Astrocyte (in vitro differentiated cells and primary cell): ENCODE results near the gene PGA3. TPM values are rescaled to one million over a fixed set of nuclear protein-coding genes. Genes with fewer than 3 reads are reported as not detected.
"Not testable (repeated sequence)": the region's sequence is repeated elsewhere in the genome, so short reads cannot be mapped to it uniquely, and the experiment has no call there.

Experiments
- DNase-seq: peaks from one replicate; pipeline ENCODE4 v3.0.0-alpha.2; 2010; ENCODE audit warnings: low read depth
- FAIRE-seq: peaks from 2 replicates; lab custom pipeline; 2011; peaks lifted over from hg19 to GRCh38; lab: Jason Lieb, UNC
- H2AFZ ChIP-seq: 2 replicates; pipeline ENCODE4 v1.6.0; 2012; ENCODE audit warnings: low read depth, low read length, inconsistent platforms
- H3K27ac ChIP-seq: 2 replicates; pipeline ENCODE4 v1.5.1; 2011; ENCODE audit warnings: low read depth, low read length, inconsistent platforms
- H3K27me3 ChIP-seq: 2 replicates; pipeline ENCODE4 v1.6.0; 2011; ENCODE audit warnings: low read length, inconsistent platforms; ENCODE audit not compliant: insufficient read depth
- H3K36me3 ChIP-seq: 2 replicates; pipeline ENCODE4 v1.5.1; 2011; ENCODE audit warnings: low read length, inconsistent platforms; ENCODE audit not compliant: insufficient read depth
- H3K4me1 ChIP-seq: 2 replicates; pipeline ENCODE4 v1.5.1; 2011; ENCODE audit warnings: low read length, inconsistent platforms; ENCODE audit not compliant: insufficient read depth
- H3K4me2 ChIP-seq: 2 replicates; pipeline ENCODE4 v1.6.0; 2012; ENCODE audit warnings: low read length, inconsistent platforms
- H3K4me3 ChIP-seq: 2 replicates; pipeline ENCODE4 v1.5.1; 2011; ENCODE audit warnings: low read depth, mild to moderate bottlenecking, low read length, inconsistent platforms; ENCODE audit not compliant: insufficient read depth
- H3K79me2 ChIP-seq: 2 replicates; pipeline ENCODE4 v1.6.0; 2012; ENCODE audit warnings: mild to moderate bottlenecking, low read length, inconsistent platforms; ENCODE audit not compliant: insufficient read depth
- H3K9ac ChIP-seq: 2 replicates; pipeline ENCODE4 v1.6.0; 2012; ENCODE audit warnings: mild to moderate bottlenecking, low read length, inconsistent platforms
- H3K9me3 ChIP-seq: 2 replicates; pipeline ENCODE4 v1.5.1; 2012; ENCODE audit warnings: low read depth, mild to moderate bottlenecking, low read length, inconsistent platforms; ENCODE audit not compliant: insufficient read depth
- H4K20me1 ChIP-seq: 2 replicates; pipeline ENCODE4 v1.6.0; 2012; ENCODE audit warnings: low read length, inconsistent platforms; ENCODE audit not compliant: insufficient read depth
- H3K27ac Mint-ChIP-seq: one replicate; pipeline ENCODE4 v1.8.0; 2021; ENCODE audit warnings: mild to moderate bottlenecking, mixed read lengths; ENCODE audit not compliant: unreplicated experiment
- H3K27me3 Mint-ChIP-seq: one replicate; pipeline ENCODE4 v1.8.0; 2021; ENCODE audit warnings: low read depth, mixed read lengths; ENCODE audit not compliant: unreplicated experiment
- H3K36me3 Mint-ChIP-seq: one replicate; pipeline ENCODE4 v1.8.0; 2021; ENCODE audit warnings: low read depth, mixed read lengths; ENCODE audit not compliant: unreplicated experiment
- H3K4me1 Mint-ChIP-seq: one replicate; pipeline ENCODE4 v1.8.0; 2021; ENCODE audit warnings: low read depth, mixed read lengths; ENCODE audit not compliant: unreplicated experiment
- H3K4me3 Mint-ChIP-seq: one replicate; pipeline ENCODE4 v1.8.0; 2021; ENCODE audit warnings: mild to moderate bottlenecking, moderate library complexity, mixed read lengths; ENCODE audit not compliant: unreplicated experiment
- H3K9me3 Mint-ChIP-seq: one replicate; pipeline ENCODE4 v1.8.0; 2021; ENCODE audit warnings: mild to moderate bottlenecking, mixed read lengths; ENCODE audit not compliant: unreplicated experiment
- CTCF ChIP-seq: IDR thresholded peaks from 2 replicates; pipeline ENCODE4 v1.5.1; 2011; ENCODE audit warnings: low read depth, mild to moderate bottlenecking, inconsistent platforms, low read length, moderate library complexity; ENCODE audit not compliant: insufficient read depth
- EZH2 ChIP-seq: IDR thresholded peaks from 2 replicates; pipeline ENCODE4 v1.6.1; 2012; ENCODE audit warnings: mild to moderate bottlenecking, low read length, inconsistent platforms; ENCODE audit not compliant: insufficient read depth
- total RNA-seq: library from RNA; stranded (reverse); gene quantifications from 2 replicates; pipeline ENCODE4 v1.2.1, GENCODE V29; 2021

The PGA3 gene
- total RNA-seq, 1 donor from 2014 or later = 0.43 TPM

DNA sequence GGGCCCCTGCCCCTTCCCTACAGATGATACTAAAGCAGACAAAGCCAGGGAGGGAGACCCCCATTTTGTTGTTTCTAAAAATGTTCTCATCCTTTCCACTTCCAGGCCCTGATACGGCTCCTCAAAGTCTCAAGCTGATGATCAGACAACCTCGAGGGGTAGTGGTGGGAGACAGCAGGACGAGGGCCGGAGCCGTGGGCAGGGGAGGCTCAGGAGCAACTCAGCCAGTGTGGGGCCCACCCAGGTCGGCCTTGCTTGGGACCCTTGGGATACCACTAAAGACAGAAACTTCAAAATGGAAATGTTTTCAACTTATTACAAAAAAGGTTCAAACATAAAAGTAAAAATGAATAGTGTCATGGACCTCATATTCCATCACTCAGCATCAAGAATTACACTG is 26.9 kb upstream of the PGA3 start:
- H3K27ac ChIP-seq = no peak overlapping the region
- Mint-ChIP-seq H3K27me3 (peaks cover 45% of the 10 kb centered on the region), H3K4me1 (no peaks in the 10 kb centered on the region), H3K4me3 (no peak overlapping the region), H3K36me3 (peaks cover 1% of the 10 kb centered on the region), H3K9me3 (peaks cover 11% of the 10 kb centered on the region), H3K27ac (no peak overlapping the region)
- H2AFZ ChIP-seq = no peak overlapping the region
- H3K4me1 ChIP-seq = no peaks in the 10 kb centered on the region
- no peaks in the 10 kb centered on the region for H3K9me3 ChIP-seq
- H3K4me2 ChIP-seq = no peak overlapping the region
- H3K36me3 ChIP-seq = no peaks in the 10 kb centered on the region
- H3K4me3 ChIP-seq = no peak overlapping the region
- TF ChIP-seq EZH2 (no peak), CTCF (no peak)
- H3K79me2 ChIP-seq = no peaks in the 10 kb centered on the region
- H3K27me3 ChIP-seq = peaks cover 29% of the 10 kb centered on the region
- H4K20me1 ChIP-seq = no peaks in the 10 kb centered on the region
- FAIRE-seq (no peak), DNase-seq (no peak)
- no peak overlapping the region for H3K9ac ChIP-seq

- H3K4me1 ChIP-seq, H3K9me3 Mint-ChIP-seq, H3K9ac ChIP-seq, H3K79me2 ChIP-seq, FAIRE-seq, H3K4me3 ChIP-seq, H3K4me1 Mint-ChIP-seq, H3K36me3 ChIP-seq, DNase-seq, H3K27ac ChIP-seq, H3K4me2 ChIP-seq, H3K27ac Mint-ChIP-seq, H3K9me3 ChIP-seq, H3K4me3 Mint-ChIP-seq, H2AFZ ChIP-seq, H3K36me3 Mint-ChIP-seq, H4K20me1 ChIP-seq: not testable (repeated sequence)
- H3K27me3 Mint-ChIP-seq = peaks cover 15% of the 10 kb centered on the region
- peaks cover 20% of the 10 kb centered on the region for H3K27me3 ChIP-seq
Measured at GRCh38 chr11:61180205-61180604, 23.1 kb upstream of the PGA3 start.

DNA sequence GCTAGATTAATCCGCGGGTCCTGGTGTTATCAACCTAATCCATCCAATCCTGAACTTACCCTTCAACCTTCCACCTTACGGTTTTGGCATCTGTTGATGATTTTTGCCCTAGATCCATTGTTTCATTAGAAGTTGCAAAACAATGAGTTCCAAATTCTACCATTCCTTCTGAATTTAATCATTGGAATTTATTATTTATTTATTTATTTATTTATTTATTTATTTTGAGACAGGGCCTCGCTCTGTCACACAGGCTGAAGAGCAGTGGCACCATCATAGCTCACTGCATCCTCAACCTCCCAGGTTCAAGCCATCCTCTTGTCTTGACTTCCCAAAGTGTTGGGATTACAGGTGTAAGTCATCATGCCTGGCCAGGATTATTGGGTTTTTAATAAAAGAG is 21.8 kb upstream of the PGA3 start:
- Histone ChIP-seq H3K9ac (no peak overlapping the region), H2AFZ (no peak overlapping the region), H3K4me1 (no peaks in the 10 kb centered on the region), H3K36me3 (no peaks in the 10 kb centered on the region), H3K79me2 (no peaks in the 10 kb centered on the region), H3K27ac (no peak overlapping the region), H3K27me3 (peaks cover 11% of the 10 kb centered on the region), H3K4me3 (no peak overlapping the region), H4K20me1 (no peaks in the 10 kb centered on the region), H3K4me2 (no peak overlapping the region), H3K9me3 (no peaks in the 10 kb centered on the region)
- no peaks in the 10 kb centered on the region for H3K36me3 Mint-ChIP-seq
- no peak overlapping the region for H3K27ac Mint-ChIP-seq
- peaks cover 7% of the 10 kb centered on the region for H3K27me3 Mint-ChIP-seq
- no peaks in the 10 kb centered on the region for H3K4me1 Mint-ChIP-seq
- TF ChIP-seq CTCF (no peak), EZH2 (no peak)
- DNase-seq = no peak
- no peaks in the 10 kb centered on the region for H3K9me3 Mint-ChIP-seq
- no peak overlapping the region for H3K4me3 Mint-ChIP-seq
- no peak for FAIRE-seq
